ENCODE measurements around the gene S1PR1.

The S1PR1 gene

DNA sequence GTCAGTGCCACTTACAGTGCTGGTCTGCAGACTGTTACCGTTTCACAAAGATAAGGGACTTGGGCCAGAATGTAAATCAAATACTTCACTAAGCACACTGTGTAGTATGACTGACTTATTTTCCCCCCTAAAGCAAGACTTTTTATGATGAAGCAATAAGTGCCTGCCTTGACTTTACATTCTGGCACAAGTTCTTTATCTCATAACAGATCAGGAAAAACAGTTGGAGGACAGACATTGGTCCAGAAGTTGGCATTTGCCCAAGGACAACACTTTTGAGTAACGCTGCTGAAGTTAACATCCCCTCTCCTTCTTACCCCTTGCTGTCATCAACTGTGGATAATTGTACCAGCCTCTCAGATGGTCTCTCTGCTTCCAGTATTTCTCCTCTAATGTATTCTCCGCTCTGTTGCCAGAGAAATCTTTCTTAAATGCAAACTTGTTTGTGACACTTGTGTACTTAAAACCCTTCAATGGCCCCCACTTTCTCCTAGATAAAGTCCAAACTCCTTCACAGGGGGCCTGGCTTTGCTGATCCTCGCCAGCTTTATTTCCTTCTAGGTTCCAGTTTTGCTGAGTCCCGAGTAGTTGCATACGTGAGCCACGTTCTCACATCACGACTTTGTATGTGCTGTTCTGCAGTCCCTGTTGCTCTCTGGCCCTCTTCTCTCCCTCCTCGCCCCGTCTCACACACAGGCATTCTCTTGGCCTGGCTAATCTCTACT lies 45.7 kb downstream of the S1PR1 start:
- in situ Hi-C loops (cut with HindIII; ENCODE audit: low pct_ligation_motif_present, low sequenced_read_pairs): loop anchor here (25.0 kb wide), 1 partner anchor 370 kb away; no protein-coding TSS in a partner anchor
- Histone ChIP-seq H3K36me3 (replicated peaks) (no peaks in the 10 kb centered on the region), H3K4me3 (ENCODE audit: low read depth, low read length) (no peak overlapping the region), H3K27me3 (replicated peaks) (peaks cover 4% of the 10 kb centered on the region), H3K27ac (no peak overlapping the region)
- DNase-seq: peak; percentile 43
- TF ChIP-seq, protein P1, sequence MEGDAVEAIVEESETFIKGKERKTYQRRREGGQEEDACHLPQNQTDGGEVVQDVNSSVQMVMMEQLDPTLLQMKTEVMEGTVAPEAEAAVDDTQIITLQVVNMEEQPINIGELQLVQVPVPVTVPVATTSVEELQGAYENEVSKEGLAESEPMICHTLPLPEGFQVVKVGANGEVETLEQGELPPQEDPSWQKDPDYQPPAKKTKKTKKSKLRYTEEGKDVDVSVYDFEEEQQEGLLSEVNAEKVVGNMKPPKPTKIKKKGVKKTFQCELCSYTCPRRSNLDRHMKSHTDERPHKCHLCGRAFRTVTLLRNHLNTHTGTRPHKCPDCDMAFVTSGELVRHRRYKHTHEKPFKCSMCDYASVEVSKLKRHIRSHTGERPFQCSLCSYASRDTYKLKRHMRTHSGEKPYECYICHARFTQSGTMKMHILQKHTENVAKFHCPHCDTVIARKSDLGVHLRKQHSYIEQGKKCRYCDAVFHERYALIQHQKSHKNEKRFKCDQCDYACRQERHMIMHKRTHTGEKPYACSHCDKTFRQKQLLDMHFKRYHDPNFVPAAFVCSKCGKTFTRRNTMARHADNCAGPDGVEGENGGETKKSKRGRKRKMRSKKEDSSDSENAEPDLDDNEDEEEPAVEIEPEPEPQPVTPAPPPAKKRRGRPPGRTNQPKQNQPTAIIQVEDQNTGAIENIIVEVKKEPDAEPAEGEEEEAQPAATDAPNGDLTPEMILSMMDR (IDR thresholded peaks at IDR 0.05; ENCODE audit: low read depth, low read length, missing control alignments): no peak

- no peak overlapping the region for H3K27ac ChIP-seq
- peaks cover 4% of the 10 kb centered on the region for H3K27me3 ChIP-seq (replicated peaks)
- TF ChIP-seq, protein P1 (IDR thresholded peaks at IDR 0.05; ENCODE audit: low read depth, low read length, missing control alignments): no peak
- DNase-seq: no peak
- H3K36me3 ChIP-seq (replicated peaks): no peaks in the 10 kb centered on the region
- H3K4me3 ChIP-seq (ENCODE audit: low read depth, low read length): no peak overlapping the region
- in situ Hi-C loops (cut with HindIII; ENCODE audit: low pct_ligation_motif_present, low sequenced_read_pairs): loop anchor here (25.0 kb wide), 1 partner anchor 371 kb away; no protein-coding TSS in a partner anchor
Observed at GRCh38 chr1:101283443-101283842, 46.6 kb downstream of the S1PR1 start.

GRCh38 chr1:101284021-101284420 lies 47.2 kb downstream of the S1PR1 start:
- no peak for DNase-seq
- no peak overlapping the region for H3K27ac ChIP-seq
- H3K4me3 ChIP-seq (ENCODE audit: low read depth, low read length): no peak overlapping the region
- H3K36me3 ChIP-seq (replicated peaks): no peaks in the 10 kb centered on the region
- in situ Hi-C loops (cut with HindIII; ENCODE audit: low pct_ligation_motif_present, low sequenced_read_pairs): loop anchor here (25.0 kb wide), 1 partner anchor 372 kb away; no protein-coding TSS in a partner anchor
- TF ChIP-seq, protein P1 (IDR thresholded peaks at IDR 0.05; ENCODE audit: low read depth, low read length, missing control alignments): no peak
- no peaks in the 10 kb centered on the region for H3K27me3 ChIP-seq (replicated peaks)

DNA sequence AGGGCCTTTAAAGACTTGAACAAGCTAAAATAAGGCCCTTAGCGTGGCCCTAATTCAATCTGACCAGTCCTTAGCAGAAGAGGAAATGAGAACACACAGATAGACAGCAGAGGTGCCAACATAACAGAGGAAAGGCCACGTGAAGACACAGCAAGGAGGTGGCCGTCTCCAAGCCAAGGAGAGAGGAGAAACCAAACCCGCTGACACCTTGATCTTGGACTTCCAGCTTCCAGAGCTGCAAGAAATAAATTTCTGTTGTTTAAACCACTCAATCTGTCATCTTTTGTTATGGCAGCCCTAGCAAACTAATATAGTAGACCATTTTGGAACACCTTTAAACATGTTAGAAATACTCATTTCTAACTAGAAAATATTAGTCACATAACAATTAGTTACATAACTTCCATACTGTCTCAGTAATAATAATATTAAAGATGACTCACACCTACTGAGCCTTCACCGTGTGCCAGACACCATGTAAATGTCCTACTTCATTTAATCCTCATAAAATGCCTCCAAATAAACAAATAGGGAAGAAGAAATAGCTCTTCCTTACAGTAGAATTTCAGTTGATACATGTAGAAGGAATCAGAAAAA lies 47.9 kb downstream of the S1PR1 start:
- TF ChIP-seq, protein P1 (IDR thresholded peaks at IDR 0.05; ENCODE audit: low read depth, low read length, missing control alignments): no peak
- Histone ChIP-seq H3K27me3 (replicated peaks) (no peaks in the 10 kb centered on the region), H3K36me3 (replicated peaks) (no peaks in the 10 kb centered on the region), H3K27ac (no peak overlapping the region), H3K4me3 (ENCODE audit: low read depth, low read length) (no peak overlapping the region)
- DNase-seq: no peak
- in situ Hi-C loops (cut with HindIII; ENCODE audit: low pct_ligation_motif_present, low sequenced_read_pairs): loop anchor here (25.0 kb wide), 1 partner anchor 372 kb away; no protein-coding TSS in a partner anchor

DNA sequence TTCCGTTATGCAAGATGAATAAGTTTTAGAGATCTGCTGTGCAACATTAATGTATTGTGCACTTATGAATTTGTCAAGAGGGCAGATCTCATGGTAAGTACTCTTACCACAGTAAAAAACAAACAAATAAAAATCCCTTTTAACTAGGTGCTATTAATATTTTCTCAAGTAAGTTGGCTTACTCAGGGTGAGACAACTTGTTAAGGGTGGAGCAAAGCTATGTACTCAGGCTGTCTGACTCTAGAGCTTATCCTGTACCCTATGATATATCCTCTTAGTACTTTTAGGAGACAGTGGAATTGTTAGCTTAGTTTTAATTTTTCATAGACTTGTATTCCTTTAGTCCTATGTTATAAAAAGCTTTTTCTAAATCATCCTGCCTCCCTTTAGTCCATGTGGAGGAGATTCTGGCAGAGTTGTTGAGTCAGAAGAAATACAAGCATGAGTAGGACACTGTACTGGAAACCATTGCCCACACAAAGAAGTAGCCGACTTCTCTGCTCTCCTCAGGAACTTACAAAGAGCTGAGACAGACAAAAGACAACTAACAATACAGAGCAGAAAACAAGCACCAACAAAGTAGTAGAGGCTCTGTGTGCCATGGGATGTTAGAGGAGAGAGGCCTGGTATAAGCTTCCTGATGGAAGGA lies 49.2 kb downstream of the S1PR1 start:
- no peak for DNase-seq
- H3K27ac ChIP-seq: no peak overlapping the region
- in situ Hi-C loops (cut with HindIII; ENCODE audit: low pct_ligation_motif_present, low sequenced_read_pairs): loop anchor here (25.0 kb wide), 1 partner anchor 374 kb away; no protein-coding TSS in a partner anchor

More for the DNA sequence above, 49.2 kb downstream of the S1PR1 start:
- H3K4me3 ChIP-seq (ENCODE audit: low read depth, low read length): no peak overlapping the region
- H3K36me3 ChIP-seq (replicated peaks): no peaks in the 10 kb centered on the region
- H3K27me3 ChIP-seq (replicated peaks): no peaks in the 10 kb centered on the region
- TF ChIP-seq, protein P1 (IDR thresholded peaks at IDR 0.05; ENCODE audit: low read depth, low read length, missing control alignments): no peak

All from brain microvascular endothelial cell (primary cell).